ENCODE measurements around the gene ABRACL.

DNA sequence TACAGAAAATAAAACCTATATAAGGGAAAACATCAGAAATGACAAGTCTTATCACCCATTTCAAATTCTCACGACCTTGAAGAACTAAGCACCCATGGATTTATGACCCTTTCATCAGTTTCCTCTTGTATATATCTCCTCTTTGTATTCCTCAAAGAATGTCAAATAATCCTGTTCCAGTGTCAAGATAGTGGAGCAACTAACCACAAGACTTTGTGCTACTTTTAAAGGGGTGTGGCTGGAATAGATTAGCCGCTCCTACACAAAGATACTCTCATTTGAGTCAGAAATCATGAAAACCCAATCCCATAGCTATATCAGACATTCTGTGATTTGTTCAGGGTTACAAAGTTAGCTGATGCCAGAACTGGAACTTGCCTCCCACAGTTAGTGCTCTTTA is 47.1 kb upstream of the ABRACL start:
- TF ChIP-seq, protein P1, sequence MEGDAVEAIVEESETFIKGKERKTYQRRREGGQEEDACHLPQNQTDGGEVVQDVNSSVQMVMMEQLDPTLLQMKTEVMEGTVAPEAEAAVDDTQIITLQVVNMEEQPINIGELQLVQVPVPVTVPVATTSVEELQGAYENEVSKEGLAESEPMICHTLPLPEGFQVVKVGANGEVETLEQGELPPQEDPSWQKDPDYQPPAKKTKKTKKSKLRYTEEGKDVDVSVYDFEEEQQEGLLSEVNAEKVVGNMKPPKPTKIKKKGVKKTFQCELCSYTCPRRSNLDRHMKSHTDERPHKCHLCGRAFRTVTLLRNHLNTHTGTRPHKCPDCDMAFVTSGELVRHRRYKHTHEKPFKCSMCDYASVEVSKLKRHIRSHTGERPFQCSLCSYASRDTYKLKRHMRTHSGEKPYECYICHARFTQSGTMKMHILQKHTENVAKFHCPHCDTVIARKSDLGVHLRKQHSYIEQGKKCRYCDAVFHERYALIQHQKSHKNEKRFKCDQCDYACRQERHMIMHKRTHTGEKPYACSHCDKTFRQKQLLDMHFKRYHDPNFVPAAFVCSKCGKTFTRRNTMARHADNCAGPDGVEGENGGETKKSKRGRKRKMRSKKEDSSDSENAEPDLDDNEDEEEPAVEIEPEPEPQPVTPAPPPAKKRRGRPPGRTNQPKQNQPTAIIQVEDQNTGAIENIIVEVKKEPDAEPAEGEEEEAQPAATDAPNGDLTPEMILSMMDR (IDR thresholded peaks at IDR 0.05), result no peak
- TF ChIP-seq ZFX (IDR thresholded peaks at IDR 0.05; ENCODE audit: borderline replicate concordance), result no peak

Measured in 22Rv1 (cell line).